ENCODE results near the gene RNF115. TPM values are rescaled to one million over a fixed set of nuclear protein-coding genes. Genes with fewer than 3 reads are reported as not detected.
"Not testable (repeated sequence)": the region's sequence is repeated elsewhere in the genome, so short reads cannot be mapped to it uniquely, and the experiment has no call there.

The RNF115 gene
- total RNA-seq, 1 donor from 2014 or later: 15.5 TPM

- DNase-seq: no peak
- intact Hi-C loops (cut with micrococcal nuclease): no loop called here
- Mint-ChIP-seq H3K4me3 (no peak overlapping the region), H3K36me3 (ENCODE audit: low read depth) (peaks cover 49% of the 10 kb centered on the region), H3K9me3 (peaks cover 10% of the 10 kb centered on the region), H3K27ac (no peak overlapping the region), H3K4me1 (no peaks in the 10 kb centered on the region), H3K27me3 (no peaks in the 10 kb centered on the region)
Measured at GRCh38 chr1:145758575-145758974, 65.3 kb downstream of the RNF115 start.

- H3K27me3 Mint-ChIP-seq: no peaks in the 10 kb centered on the region
- H3K4me1 Mint-ChIP-seq: no peaks in the 10 kb centered on the region
- DNase-seq: no peak
- peaks cover 46% of the 10 kb centered on the region for H3K36me3 Mint-ChIP-seq (ENCODE audit: low read depth)
- H3K4me3 Mint-ChIP-seq: no peak overlapping the region
- intact Hi-C loops (cut with micrococcal nuclease): no loop called here
- H3K27ac Mint-ChIP-seq: no peak overlapping the region
- H3K9me3 Mint-ChIP-seq: peaks cover 10% of the 10 kb centered on the region
Measured at GRCh38 chr1:145758116-145758515, 65.8 kb downstream of the RNF115 start.

- Mint-ChIP-seq H3K27me3 (no peaks in the 10 kb centered on the region), H3K27ac (no peak overlapping the region), H3K36me3 (ENCODE audit: low read depth) (peaks cover 42% of the 10 kb centered on the region), H3K4me3 (no peak overlapping the region), H3K4me1 (no peaks in the 10 kb centered on the region), H3K9me3 (peaks cover 10% of the 10 kb centered on the region)
- intact Hi-C loops (cut with micrococcal nuclease): no loop called here
- no peak for DNase-seq
Measured at GRCh38 chr1:145757420-145757819, 66.5 kb downstream of the RNF115 start.

GRCh38 chr1:145751491-145752037 lies 72.3 kb downstream of the RNF115 start:
- Mint-ChIP-seq H3K4me3 (no peak overlapping the region), H3K27me3 (no peaks in the 10 kb centered on the region), H3K9me3 (no peaks in the 10 kb centered on the region), H3K27ac (no peak overlapping the region), H3K36me3 (ENCODE audit: low read depth) (peaks cover 38% of the 10 kb centered on the region), H3K4me1 (peaks cover 8% of the 10 kb centered on the region)
- no peak for DNase-seq
- intact Hi-C loops (cut with micrococcal nuclease): no loop called here

GRCh38 chr1:145750426-145750825 lies 73.5 kb downstream of the RNF115 start:
- intact Hi-C loops (cut with micrococcal nuclease): no loop called here
- peaks cover 38% of the 10 kb centered on the region for H3K36me3 Mint-ChIP-seq (ENCODE audit: low read depth)
- H3K4me3 Mint-ChIP-seq: no peak overlapping the region
- DNase-seq: no peak
- H3K9me3 Mint-ChIP-seq: no peaks in the 10 kb centered on the region
- H3K4me1 Mint-ChIP-seq: peaks cover 8% of the 10 kb centered on the region
- no peak overlapping the region for H3K27ac Mint-ChIP-seq
- H3K27me3 Mint-ChIP-seq: no peaks in the 10 kb centered on the region

- intact Hi-C loops (cut with micrococcal nuclease): no loop called here
- Mint-ChIP-seq H3K4me3 (no peak overlapping the region), H3K36me3 (ENCODE audit: low read depth) (peaks cover 57% of the 10 kb centered on the region), H3K27me3 (no peaks in the 10 kb centered on the region), H3K9me3 (no peaks in the 10 kb centered on the region), H3K27ac (no peak overlapping the region), H3K4me1 (peaks cover 8% of the 10 kb centered on the region)
- no peak for DNase-seq
Measured at GRCh38 chr1:145747398-145748247, 76.3 kb downstream of the RNF115 start.

- intact Hi-C loops (cut with micrococcal nuclease): loop anchor here (5.0 kb wide), 1 partner anchor 37 kb away; no protein-coding TSS in a partner anchor
- no peaks in the 10 kb centered on the region for H3K27me3 Mint-ChIP-seq
- no peaks in the 10 kb centered on the region for H3K9me3 Mint-ChIP-seq
- peaks cover 29% of the 10 kb centered on the region for H3K36me3 Mint-ChIP-seq (ENCODE audit: low read depth)
- no peaks in the 10 kb centered on the region for H3K4me1 Mint-ChIP-seq
- DNase-seq: no peak
- no peak overlapping the region for H3K4me3 Mint-ChIP-seq
- no peak overlapping the region for H3K27ac Mint-ChIP-seq
Measured at GRCh38 chr1:145740269-145740668, 83.6 kb downstream of the RNF115 start.

GRCh38 chr1:145736191-145736590 lies 87.7 kb downstream of the RNF115 start:
- no peaks in the 10 kb centered on the region for H3K9me3 Mint-ChIP-seq
- no peak overlapping the region for H3K27ac Mint-ChIP-seq
- intact Hi-C loops (cut with micrococcal nuclease): no loop called here
- H3K4me3 Mint-ChIP-seq: no peak overlapping the region
- peaks cover 2% of the 10 kb centered on the region for H3K36me3 Mint-ChIP-seq (ENCODE audit: low read depth)
- H3K4me1 Mint-ChIP-seq: no peaks in the 10 kb centered on the region
- no peaks in the 10 kb centered on the region for H3K27me3 Mint-ChIP-seq
- DNase-seq: no peak

GRCh38 chr1:145730900-145731299 lies 93.0 kb downstream of the RNF115 start:
- Mint-ChIP-seq H3K36me3 (ENCODE audit: low read depth) (no peaks in the 10 kb centered on the region), H3K4me1 (no peaks in the 10 kb centered on the region), H3K9me3 (no peaks in the 10 kb centered on the region), H3K4me3 (no peak overlapping the region), H3K27me3 (no peaks in the 10 kb centered on the region), H3K27ac (no peak overlapping the region)
- DNase-seq: no peak
- intact Hi-C loops (cut with micrococcal nuclease): no loop called here

GRCh38 chr1:145730467-145730866 lies 93.4 kb downstream of the RNF115 start:
- no peaks in the 10 kb centered on the region for H3K4me1 Mint-ChIP-seq
- no peak overlapping the region for H3K27ac Mint-ChIP-seq
- no peak overlapping the region for H3K4me3 Mint-ChIP-seq
- no peaks in the 10 kb centered on the region for H3K27me3 Mint-ChIP-seq
- no peak for DNase-seq
- no peaks in the 10 kb centered on the region for H3K9me3 Mint-ChIP-seq
- intact Hi-C loops (cut with micrococcal nuclease): no loop called here
- no peaks in the 10 kb centered on the region for H3K36me3 Mint-ChIP-seq (ENCODE audit: low read depth)

GRCh38 chr1:145729666-145730436 lies 94.0 kb downstream of the RNF115 start:
- Mint-ChIP-seq H3K4me3 (no peak overlapping the region), H3K4me1 (no peaks in the 10 kb centered on the region), H3K9me3 (no peaks in the 10 kb centered on the region), H3K36me3 (ENCODE audit: low read depth) (no peaks in the 10 kb centered on the region), H3K27ac (no peak overlapping the region), H3K27me3 (no peaks in the 10 kb centered on the region)
- no peak for DNase-seq
- intact Hi-C loops (cut with micrococcal nuclease): loop anchor here (10.0 kb wide), 1 partner anchor 135 kb away; no protein-coding TSS in a partner anchor

- H3K4me3 Mint-ChIP-seq: no peak overlapping the region
- H3K9me3 Mint-ChIP-seq: no peaks in the 10 kb centered on the region
- intact Hi-C loops (cut with micrococcal nuclease): loop anchor here (10.0 kb wide), 1 partner anchor 134 kb away; no protein-coding TSS in a partner anchor
Measured at GRCh38 chr1:145729196-145729595, 94.7 kb downstream of the RNF115 start.

GRCh38 chr1:145726193-145726592 lies 97.7 kb downstream of the RNF115 start:
- not testable (repeated sequence) for H3K27ac Mint-ChIP-seq; H3K36me3 Mint-ChIP-seq (ENCODE audit: low read depth); H3K4me3 Mint-ChIP-seq; DNase-seq; H3K9me3 Mint-ChIP-seq; H3K4me1 Mint-ChIP-seq
- H3K27me3 Mint-ChIP-seq: peaks cover 15% of the 10 kb centered on the region
- intact Hi-C loops (cut with micrococcal nuclease): loop anchor here (10.0 kb wide), 1 partner anchor 131 kb away; no protein-coding TSS in a partner anchor

More at GRCh38 chr1:145729196-145729595, 94.7 kb downstream of the RNF115 start:
- no peaks in the 10 kb centered on the region for H3K4me1 Mint-ChIP-seq
- DNase-seq: no peak
- H3K27ac Mint-ChIP-seq: no peak overlapping the region
- H3K27me3 Mint-ChIP-seq: no peaks in the 10 kb centered on the region
- H3K36me3 Mint-ChIP-seq (ENCODE audit: low read depth): no peaks in the 10 kb centered on the region

Measured in activated CD4-positive, alpha-beta T cell treated with anti-CD3 and anti-CD28 coated beads, Interleukin-2, amount 10 ng/mL, durations not matched to agents 24 days and 14 days (primary cell).